K562 (cell line): ENCODE data around the gene NRM.

Experiments used
- ATF3 ChIP-seq, 2 experiments: fragments of 450-650 bp in 1 of 2; sonication (generic) in 1 of 2; formaldehyde crosslinking in 1 of 2; IDR thresholded peaks in 1 of 2; conservative IDR thresholded peaks in 1 of 2; 2 replicates each; pipeline versions ENCODE4 v1.6.1 to v1.8.1; 2016 to 2023; ENCODE audit warnings: mild to moderate bottlenecking in 2 of 2, moderate library complexity in 2 of 2, inconsistent platforms in 1 of 2, missing genetic modification reagents in 1 of 2
- CTBP1 ChIP-seq: fragments of 450-650 bp; IDR thresholded peaks from 2 replicates; pipeline ENCODE4 v1.6.1; 2016; ENCODE audit warnings: borderline replicate concordance
- ZC3H11A ChIP-seq: IDR thresholded peaks from 2 replicates; pipeline ENCODE4 v1.6.1; 2012; ENCODE audit warnings: low read depth, low read length, improper control_type of control experiment

- TF ChIP-seq CTBP1 (no peak), ZC3H11A (no peak), ATF3 (IDR thresholded peaks at IDR 0.05) (no peak), ATF3 (CRISPR knock-in tag; conservative IDR thresholded peaks at IDR 0.05) (no peak)
Observed at GRCh38 chr6:30703821-30704220, 13.0 kb upstream of the NRM start.
